ENCODE data around the gene MID2. TPM values are rescaled to one million over a fixed set of nuclear protein-coding genes. Genes with fewer than 3 reads are reported as not detected.

Gene MID2
- total RNA-seq, 2 experiments from 2014 or later, result 3.2 to 3.8 TPM

DNA sequence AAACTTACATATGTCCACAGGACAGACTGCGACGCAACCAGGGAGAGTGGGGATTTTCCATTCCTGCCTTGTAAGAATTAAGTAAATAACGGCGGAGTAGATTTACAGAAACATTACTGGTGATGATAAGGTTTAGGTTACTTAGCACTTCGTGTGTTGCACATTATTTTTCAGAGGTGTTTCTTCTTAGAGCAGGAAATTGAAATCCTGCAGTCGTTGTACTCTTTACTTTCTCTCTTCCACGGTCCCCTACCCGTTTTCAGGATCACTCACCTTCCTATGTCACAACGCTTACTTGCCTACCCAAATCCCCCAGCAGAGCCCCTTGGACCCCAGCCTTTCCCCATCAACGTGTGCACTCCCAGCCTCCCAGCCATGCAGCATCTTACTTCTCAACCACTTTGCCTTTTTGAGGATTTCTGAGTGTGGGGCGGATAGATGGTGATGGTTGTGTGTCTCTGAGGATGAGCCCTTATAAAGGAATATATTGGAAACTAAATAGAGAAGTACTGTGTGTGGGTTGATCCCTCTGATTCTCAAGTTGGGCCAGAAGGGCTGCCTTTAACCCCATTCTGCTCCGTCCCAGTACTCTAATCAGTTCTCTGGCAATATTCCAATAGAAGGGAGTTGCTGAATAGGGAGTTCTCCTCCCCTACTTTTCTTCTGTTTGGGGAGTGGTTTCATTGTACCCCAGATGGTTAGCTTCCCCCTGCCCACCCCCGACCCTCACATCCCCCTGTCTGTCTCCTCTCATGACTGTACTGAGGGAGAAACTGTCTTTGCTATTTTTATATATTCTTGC lies 1.6 kb downstream of the MID2 start:
- ATAC-seq (no peak), DNase-seq (no peak)
- CTCF ChIA-PET, result no interaction called here
- no peak overlapping the region for H3K27ac Mint-ChIP-seq
- H3K36me3 Mint-ChIP-seq, result peaks cover 2% of the 10 kb centered on the region
- peaks cover 20% of the 10 kb centered on the region for H3K4me1 Mint-ChIP-seq
- H3K4me3 Mint-ChIP-seq, result peak overlapping the region; percentile 70
- peaks cover 3% of the 10 kb centered on the region for H3K27me3 Mint-ChIP-seq
- H3K9me3 Mint-ChIP-seq (ENCODE audit: low read depth), result no peaks in the 10 kb centered on the region

DNA sequence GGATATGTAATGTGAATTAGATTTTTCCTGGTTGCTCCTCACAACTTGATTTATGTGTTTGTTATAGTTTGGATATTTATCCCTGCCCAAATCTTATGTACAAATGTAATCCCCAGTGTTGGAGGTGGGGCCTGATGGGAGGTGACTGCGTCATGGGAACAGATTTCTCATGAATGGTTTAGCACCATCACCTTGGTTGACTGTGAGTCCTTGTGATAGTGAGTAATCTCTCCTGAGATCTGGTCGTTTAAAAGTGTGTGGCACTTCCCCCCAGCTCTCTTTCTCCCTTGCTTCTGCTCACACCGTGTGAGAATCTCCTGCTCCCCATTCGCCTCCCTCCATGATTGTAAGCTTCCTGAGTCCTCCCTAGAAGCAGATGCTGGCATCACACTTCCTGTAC lies 2.2 kb downstream of the MID2 start:
- no peak for ATAC-seq
- CTCF ChIA-PET, result no interaction called here
- Mint-ChIP-seq H3K4me1 (peaks cover 20% of the 10 kb centered on the region), H3K27me3 (peaks cover 3% of the 10 kb centered on the region), H3K36me3 (peaks cover 1% of the 10 kb centered on the region), H3K9me3 (ENCODE audit: low read depth) (no peaks in the 10 kb centered on the region), H3K27ac (no peak overlapping the region), H3K4me3 (no peak overlapping the region)
- DNase-seq, result no peak

DNA sequence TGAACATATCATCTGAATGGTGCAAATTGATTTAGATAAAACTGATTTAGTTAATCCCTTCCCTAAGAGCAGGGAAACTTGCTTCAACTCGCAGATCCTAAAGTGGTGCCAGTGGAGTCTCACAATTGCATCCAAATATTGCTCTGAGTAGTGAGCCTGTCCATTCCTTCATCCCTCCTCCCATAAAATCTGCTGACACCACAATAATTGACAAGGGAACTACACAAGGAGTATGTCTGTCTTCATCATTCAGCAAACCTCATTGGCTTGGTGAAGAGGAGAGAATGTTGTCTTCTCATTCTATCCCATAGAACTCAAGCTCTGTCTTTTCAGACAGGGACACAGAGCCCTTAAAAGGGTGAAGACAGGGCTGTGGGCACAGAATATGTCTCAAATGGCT lies 4.2 kb downstream of the MID2 start:
- Mint-ChIP-seq H3K27me3 (peaks cover 3% of the 10 kb centered on the region), H3K4me1 (peaks cover 14% of the 10 kb centered on the region), H3K9me3 (ENCODE audit: low read depth) (no peaks in the 10 kb centered on the region), H3K4me3 (no peak overlapping the region), H3K36me3 (no peaks in the 10 kb centered on the region), H3K27ac (no peak overlapping the region)
- no peak for ATAC-seq
- DNase-seq, result no peak
- CTCF ChIA-PET, result no interaction called here

DNA sequence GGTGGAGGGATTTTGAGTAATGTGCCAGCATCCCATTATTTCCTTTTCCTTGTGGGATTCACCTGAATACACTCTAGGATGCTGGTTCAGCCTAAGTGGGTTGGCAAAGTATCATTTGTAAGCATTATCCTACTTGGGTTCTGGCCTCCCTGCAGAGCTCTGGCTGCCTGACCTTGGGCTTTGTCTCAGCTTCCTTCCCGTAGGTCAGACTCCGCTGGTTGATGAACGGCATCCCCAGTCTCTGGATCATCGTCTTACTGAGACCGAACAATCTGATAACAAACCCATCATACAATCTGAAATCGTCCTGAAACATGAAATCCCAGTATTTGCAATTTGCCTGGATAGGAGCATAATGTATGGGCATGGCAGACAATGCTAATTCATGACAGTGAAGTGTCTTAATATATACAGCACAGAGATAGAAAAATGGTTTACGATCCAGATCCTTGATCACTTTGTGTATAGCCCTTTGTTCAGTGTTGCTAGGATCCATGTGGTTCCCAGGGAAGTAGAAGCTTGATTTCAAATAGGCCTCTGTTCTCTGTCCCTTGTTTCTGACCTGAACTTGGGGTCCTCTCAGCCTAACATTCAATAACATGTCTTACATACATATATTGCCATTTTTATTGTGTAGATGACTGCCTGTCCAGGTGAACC lies 5.5 kb downstream of the MID2 start:
- no peak for ATAC-seq
- Mint-ChIP-seq H3K4me1 (peaks cover 8% of the 10 kb centered on the region), H3K27ac (no peak overlapping the region), H3K9me3 (ENCODE audit: low read depth) (no peaks in the 10 kb centered on the region), H3K36me3 (no peaks in the 10 kb centered on the region), H3K4me3 (no peak overlapping the region), H3K27me3 (peaks cover 3% of the 10 kb centered on the region)
- no peak for DNase-seq
- CTCF ChIA-PET, result no interaction called here

DNA sequence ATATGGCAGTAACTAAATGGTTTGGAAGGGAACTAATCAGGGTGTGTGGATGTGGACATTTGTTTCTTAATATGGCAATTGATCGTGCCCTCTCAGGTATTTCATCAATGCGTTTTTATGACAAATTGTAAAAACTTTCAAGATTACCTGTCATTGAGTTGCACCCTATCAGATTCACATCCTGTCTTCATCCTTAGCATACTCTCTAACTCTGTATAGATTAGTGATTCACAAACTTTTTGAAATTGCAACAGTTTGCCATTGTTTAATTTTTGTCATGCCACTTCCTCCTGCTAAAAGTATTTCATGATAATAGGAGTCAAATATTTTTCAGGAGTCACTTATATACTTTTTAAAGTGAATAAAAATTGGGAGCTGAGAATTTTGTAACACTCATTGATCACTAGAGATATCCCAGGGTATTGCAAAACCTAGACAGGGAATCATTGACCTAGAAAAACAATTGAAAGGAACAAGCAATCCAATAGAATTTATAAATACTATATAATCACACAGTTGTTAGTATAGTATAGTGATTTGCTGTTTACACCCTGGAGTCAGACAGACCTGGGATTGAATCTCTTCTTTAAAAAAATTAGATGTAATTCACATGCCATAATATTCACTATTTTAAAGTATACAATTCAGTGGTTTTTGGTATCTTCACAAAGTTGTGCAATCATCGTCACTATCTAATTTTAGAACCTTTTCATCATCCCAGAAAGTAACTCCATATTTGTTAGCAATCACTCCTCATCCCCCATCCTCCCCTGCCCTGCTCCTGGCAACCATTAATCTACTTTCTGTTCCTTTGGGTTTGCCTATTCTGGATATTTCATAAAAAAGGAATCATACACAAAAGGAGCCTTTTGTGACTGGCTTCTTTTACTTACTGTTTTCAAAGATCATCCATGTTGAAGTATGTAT lies 8.9 kb downstream of the MID2 start:
- Mint-ChIP-seq H3K27me3 (no peaks in the 10 kb centered on the region), H3K27ac (no peak overlapping the region), H3K36me3 (no peaks in the 10 kb centered on the region), H3K9me3 (ENCODE audit: low read depth) (no peaks in the 10 kb centered on the region), H3K4me3 (no peak overlapping the region), H3K4me1 (no peaks in the 10 kb centered on the region)
- ATAC-seq (no peak), DNase-seq (no peak)
- CTCF ChIA-PET, result no interaction called here

DNA sequence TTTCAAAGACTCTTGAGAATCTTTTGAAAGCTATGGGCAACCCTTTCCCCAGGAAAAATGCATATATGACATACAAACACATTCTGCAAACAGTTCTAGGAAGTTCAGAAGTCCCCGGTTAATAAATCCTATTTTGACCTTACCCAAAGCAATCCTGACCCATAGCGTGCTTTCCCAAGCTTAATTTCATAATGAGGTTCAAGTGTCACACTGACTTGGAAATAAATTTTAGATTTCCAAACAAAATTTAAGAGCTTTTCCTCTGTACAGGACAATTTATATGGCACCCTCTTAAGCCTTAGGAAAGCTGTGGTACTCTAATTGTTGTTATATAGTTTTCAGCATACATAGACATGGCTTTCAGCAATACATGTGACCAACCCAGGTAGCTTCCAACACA lies 11.3 kb downstream of the MID2 start:
- H3K4me3 Mint-ChIP-seq, result no peak overlapping the region
- CTCF ChIA-PET, result no interaction called here
- DNase-seq, result no peak
- peaks cover 3% of the 10 kb centered on the region for H3K36me3 Mint-ChIP-seq
- H3K4me1 Mint-ChIP-seq, result no peaks in the 10 kb centered on the region
- no peaks in the 10 kb centered on the region for H3K27me3 Mint-ChIP-seq
- ATAC-seq, result no peak
- H3K9me3 Mint-ChIP-seq (ENCODE audit: low read depth), result no peaks in the 10 kb centered on the region
- H3K27ac Mint-ChIP-seq, result no peak overlapping the region

DNA sequence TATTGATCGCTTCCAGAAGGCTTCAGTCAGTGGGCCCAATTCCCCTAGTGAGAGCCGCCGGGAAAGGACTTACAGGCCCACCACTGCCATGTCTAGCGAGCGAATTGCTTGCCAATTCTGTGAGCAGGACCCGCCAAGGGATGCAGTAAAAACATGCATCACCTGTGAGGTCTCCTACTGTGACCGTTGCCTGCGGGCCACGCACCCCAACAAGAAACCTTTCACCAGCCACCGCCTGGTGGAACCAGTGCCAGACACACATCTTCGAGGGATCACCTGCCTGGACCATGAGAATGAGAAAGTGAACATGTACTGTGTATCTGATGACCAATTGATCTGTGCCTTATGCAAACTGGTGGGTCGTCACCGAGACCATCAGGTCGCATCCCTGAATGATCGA lies 15.3 kb downstream of the MID2 start:
- ATAC-seq (no peak), DNase-seq (no peak)
- H3K27me3 Mint-ChIP-seq, result no peaks in the 10 kb centered on the region
- no peak overlapping the region for H3K4me3 Mint-ChIP-seq
- CTCF ChIA-PET, result no interaction called here
- H3K9me3 Mint-ChIP-seq (ENCODE audit: low read depth), result no peaks in the 10 kb centered on the region
- no peak overlapping the region for H3K27ac Mint-ChIP-seq
- peaks cover 3% of the 10 kb centered on the region for H3K36me3 Mint-ChIP-seq
- H3K4me1 Mint-ChIP-seq, result no peaks in the 10 kb centered on the region

DNA sequence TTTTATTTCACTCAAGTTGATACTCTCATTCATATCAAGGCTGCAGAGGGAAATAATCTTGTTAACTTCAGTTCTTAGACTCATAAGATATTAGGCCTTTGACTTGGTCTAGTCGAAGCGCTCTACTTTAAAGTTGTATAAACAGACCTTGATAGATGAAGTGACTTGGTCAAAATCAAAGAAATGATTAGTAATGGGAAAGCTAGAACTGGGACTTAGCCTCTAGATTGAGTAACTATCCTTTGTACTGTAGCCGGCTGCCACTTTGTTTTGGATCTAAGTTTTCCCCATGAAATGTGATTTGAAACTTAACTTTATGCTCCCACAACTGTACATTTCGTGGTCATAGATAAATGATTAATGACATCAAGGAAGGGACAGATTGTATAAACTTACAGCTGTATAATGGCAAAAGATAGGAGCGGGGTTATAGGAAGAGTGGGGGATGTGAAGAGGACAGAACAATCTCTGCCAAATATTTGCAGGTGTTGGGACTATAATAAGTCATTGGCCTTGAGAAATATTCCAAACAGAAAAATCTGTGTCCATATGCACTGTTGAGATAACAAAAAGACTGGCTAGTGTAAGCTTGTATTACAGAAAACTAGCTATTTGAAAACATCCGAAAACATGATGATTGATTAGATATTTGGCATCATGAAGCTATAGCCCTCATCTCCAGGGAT lies 17.2 kb downstream of the MID2 start:
- CTCF ChIA-PET, result no interaction called here

DNA sequence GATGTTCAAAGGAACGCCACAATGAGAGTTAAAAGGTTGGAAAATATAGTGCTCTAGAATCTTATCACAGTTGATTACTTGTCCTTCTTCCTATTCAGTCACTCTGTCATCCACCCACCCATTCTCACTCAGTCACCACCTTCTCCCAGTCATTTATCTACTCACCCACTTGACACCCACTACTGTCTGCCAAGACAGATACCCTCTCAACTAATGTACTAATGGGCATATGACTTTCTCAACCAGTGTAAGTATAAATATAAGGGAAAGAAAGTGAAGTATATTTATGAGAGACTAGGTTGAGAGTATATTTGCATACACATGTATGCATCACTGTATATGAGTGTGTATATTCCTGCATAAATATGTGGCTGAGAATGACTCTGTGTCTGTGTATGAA lies 20.0 kb downstream of the MID2 start:
- Mint-ChIP-seq H3K4me1 (peaks cover 3% of the 10 kb centered on the region), H3K27ac (no peak overlapping the region), H3K36me3 (peaks cover 3% of the 10 kb centered on the region), H3K27me3 (no peaks in the 10 kb centered on the region), H3K4me3 (no peak overlapping the region), H3K9me3 (ENCODE audit: low read depth) (no peaks in the 10 kb centered on the region)
- DNase-seq (no peak), ATAC-seq (no peak)
- CTCF ChIA-PET, result no interaction called here

More for the DNA sequence above, 17.2 kb downstream of the MID2 start:
- no peak overlapping the region for H3K4me3 Mint-ChIP-seq
- no peaks in the 10 kb centered on the region for H3K4me1 Mint-ChIP-seq
- DNase-seq, result no peak
- ATAC-seq, result no peak
- no peak overlapping the region for H3K27ac Mint-ChIP-seq
- H3K36me3 Mint-ChIP-seq, result peaks cover 3% of the 10 kb centered on the region
- no peaks in the 10 kb centered on the region for H3K27me3 Mint-ChIP-seq
- H3K9me3 Mint-ChIP-seq (ENCODE audit: low read depth), result no peaks in the 10 kb centered on the region

DNA sequence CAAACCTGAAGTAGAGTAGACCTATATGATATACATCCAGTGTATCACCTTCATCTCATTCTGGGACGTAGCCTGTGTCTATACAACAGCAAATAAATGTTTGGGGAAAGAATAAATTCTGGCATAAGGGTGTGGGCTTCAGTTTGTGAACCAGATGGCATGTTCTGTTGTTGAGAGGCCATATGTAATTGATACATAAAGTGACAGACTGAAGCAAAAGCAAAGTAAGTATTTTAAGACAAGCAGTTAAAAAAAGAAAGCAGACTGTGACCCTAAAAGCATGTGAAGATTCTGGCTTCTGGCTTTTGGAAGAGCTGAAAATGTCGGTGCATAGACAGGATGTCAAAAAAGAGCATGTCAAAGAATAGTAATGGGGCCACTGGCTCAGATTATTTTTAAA lies 22.9 kb downstream of the MID2 start:
- Mint-ChIP-seq H3K4me3 (no peak overlapping the region), H3K9me3 (ENCODE audit: low read depth) (no peaks in the 10 kb centered on the region), H3K27ac (no peak overlapping the region), H3K4me1 (peaks cover 3% of the 10 kb centered on the region), H3K36me3 (no peaks in the 10 kb centered on the region), H3K27me3 (no peaks in the 10 kb centered on the region)
- ATAC-seq (no peak), DNase-seq (no peak)
- CTCF ChIA-PET, result no interaction called here

DNA sequence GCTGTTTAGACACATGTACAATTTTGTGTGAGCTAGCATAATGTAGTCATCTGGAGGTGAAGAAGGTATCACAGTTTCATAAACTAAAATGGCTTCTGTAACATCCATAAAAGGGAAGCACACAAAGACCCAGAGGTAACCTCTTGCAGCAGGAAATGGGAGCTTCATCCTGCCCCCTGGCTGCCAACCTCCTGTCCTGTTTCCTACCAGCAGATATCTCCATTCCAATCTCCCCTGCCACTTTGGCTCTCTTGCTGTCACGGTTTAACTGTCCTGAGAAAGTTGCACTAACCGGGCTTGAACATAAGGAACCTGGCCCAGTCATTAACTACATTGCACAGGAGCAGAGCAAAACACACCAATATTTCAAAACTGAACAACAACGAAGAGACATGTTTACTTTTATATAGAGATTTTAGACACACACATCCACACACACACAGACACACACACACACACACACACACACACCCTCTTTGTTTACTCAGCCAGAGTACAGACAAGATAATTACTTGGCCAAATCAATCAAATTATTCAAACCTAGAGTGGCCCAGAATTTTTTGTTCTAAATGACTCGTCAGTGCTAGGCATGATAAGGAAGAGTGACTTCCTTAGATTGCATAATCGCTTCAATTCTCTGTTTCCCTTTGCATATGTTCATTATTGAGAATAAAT lies 24.2 kb downstream of the MID2 start:
- no peaks in the 10 kb centered on the region for H3K36me3 Mint-ChIP-seq
- H3K27me3 Mint-ChIP-seq, result no peaks in the 10 kb centered on the region
- CTCF ChIA-PET, result no interaction called here
- no peak for DNase-seq
- H3K27ac Mint-ChIP-seq, result no peak overlapping the region
- H3K9me3 Mint-ChIP-seq (ENCODE audit: low read depth), result no peaks in the 10 kb centered on the region
- no peak overlapping the region for H3K4me3 Mint-ChIP-seq
- ATAC-seq, result no peak
- H3K4me1 Mint-ChIP-seq, result peaks cover 3% of the 10 kb centered on the region

DNA sequence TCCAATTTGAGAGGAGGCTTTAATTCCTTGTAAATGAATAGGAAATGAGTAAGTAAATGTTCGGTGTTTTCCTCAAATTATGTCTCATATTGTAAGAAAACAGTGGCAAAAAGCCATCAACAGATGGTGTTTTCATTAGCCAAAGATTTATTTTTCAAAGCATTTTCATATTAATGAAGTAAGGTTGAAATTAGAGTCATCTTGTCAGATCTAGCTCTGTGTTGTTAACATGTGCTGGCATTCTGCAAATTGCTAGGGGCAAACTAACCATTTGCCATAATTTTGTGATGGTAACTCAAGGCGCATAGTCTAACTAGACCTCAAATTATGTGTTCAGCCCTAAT lies 24.7 kb downstream of the MID2 start:
- no peak for ATAC-seq
- no peak for DNase-seq
- no peaks in the 10 kb centered on the region for H3K9me3 Mint-ChIP-seq (ENCODE audit: low read depth)
- CTCF ChIA-PET, result no interaction called here
- H3K27me3 Mint-ChIP-seq, result no peaks in the 10 kb centered on the region
- no peaks in the 10 kb centered on the region for H3K36me3 Mint-ChIP-seq
- H3K4me1 Mint-ChIP-seq, result peaks cover 3% of the 10 kb centered on the region
- H3K27ac Mint-ChIP-seq, result no peak overlapping the region
- H3K4me3 Mint-ChIP-seq, result no peak overlapping the region

DNA sequence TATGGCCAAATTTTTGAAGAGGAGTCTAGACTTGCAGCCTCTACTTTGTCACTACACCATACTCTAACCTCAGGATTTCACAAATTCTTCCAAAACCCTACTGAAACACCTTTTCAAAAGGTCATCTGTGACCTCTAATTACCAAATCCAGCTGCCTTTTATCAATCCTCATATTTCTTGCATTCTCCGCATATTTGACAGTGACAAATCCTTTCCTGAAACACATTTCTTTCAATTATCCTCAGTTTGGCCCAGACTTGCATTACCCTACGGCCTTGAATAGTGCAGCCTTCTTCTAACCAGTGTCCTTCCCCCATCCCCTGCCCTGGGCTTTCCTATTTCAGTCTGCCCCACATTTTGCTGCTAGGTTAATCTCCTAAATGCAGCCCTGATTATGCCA lies 25.5 kb downstream of the MID2 start:
- no peak overlapping the region for H3K4me3 Mint-ChIP-seq
- CTCF ChIA-PET, result no interaction called here
- no peaks in the 10 kb centered on the region for H3K36me3 Mint-ChIP-seq

More for the DNA sequence above, 25.5 kb downstream of the MID2 start:
- Mint-ChIP-seq H3K9me3 (ENCODE audit: low read depth) (no peaks in the 10 kb centered on the region), H3K27me3 (no peaks in the 10 kb centered on the region), H3K4me1 (peaks cover 3% of the 10 kb centered on the region), H3K27ac (no peak overlapping the region)
- ATAC-seq (no peak), DNase-seq (no peak)
